Measurements from ENCODE around the gene RASGEF1C. TPM values are rescaled to one million over a fixed set of nuclear protein-coding genes. Genes with fewer than 3 reads are reported as not detected.
"Not testable (repeated sequence)": the region's sequence is repeated elsewhere in the genome, so short reads cannot be mapped to it uniquely, and the experiment has no call there.

RASGEF1C gene
- polyA plus RNA-seq, 4 donors = 0.46 to 0.75 (median 0.64) TPM

DNA sequence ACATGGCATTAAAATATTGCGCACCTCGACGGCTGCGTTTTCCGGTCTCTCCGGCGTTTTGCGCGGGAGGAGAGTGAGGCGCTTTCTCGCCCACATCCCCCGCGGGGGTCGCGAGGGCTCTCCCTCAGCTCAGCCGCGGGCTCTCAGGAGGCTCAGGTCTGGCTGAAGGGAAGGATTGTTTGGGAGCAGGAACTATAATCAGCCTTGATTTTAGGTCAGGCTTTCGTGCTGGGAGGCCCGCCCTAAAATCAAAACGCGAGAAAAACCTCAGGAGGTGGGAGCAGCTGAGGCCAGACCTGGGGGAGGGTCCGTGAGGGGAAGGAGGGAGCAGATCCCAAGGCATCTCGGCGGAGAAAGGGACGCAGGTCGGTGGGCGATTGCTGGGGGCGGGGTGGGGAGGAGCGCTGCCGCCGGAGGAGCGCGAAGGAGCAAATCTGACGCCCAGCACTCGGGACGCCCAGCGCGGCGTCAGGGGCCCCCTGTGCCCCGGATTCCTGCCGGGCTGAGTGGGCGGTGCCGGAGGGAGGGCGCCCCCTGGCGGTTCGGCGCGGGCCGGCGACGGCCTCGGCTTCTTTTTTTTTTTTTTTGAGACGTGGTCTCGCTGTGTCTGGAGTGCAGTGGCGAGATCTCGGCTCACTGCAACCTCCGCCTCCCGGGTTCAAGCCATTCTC, 118.8 kb downstream of the RASGEF1C start:
- DNase-seq (ENCODE audit: low read depth in 4 of 4, low spot score in 2 of 4) = peak in 3 of 4 donors; percentile 58 to 68 (median 67)

DNA sequence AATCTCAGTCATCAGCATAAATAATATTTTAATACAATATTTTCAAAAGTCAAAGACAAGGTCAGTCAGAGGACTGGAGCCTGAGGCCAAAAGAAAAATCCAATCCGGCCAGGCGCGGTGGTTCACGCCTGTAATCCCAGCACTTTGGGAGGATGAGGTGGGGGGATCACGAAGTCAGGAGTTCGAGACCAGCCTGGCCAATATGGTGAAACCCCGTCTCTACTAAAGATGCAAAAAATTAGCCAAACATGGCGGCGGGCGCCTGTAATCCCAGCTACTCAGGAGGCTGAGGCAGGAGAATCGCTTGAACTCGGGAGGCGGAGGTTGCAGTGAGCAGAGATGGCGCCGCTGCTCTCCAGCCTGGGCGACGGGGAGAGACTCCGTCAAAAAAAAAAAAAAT, 119.4 kb downstream of the RASGEF1C start:
- DNase-seq (ENCODE audit: low read depth in 4 of 4, low spot score in 2 of 4) = not testable (repeated sequence)

DNA sequence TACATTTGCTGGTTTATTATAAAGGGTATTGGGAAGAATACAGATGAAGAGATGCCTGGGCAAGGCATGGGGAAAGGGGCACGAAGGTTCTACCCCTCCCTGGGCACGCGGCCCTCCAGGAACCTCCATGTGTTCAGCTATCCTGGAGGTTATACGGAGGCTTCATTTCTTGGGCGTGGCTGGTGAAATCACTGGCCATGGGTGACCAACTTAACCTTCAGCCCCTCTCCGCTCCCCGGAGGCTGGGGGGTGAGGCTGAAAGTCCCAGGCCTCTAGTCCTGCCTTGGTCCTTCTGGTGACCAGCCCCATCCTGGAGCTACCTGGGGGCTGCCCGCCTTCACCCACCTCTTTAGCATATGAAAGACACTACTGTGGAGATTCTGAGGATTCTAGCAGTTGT, 120.5 kb downstream of the RASGEF1C start:
- no peak for DNase-seq (ENCODE audit: low read depth in 4 of 4, low spot score in 2 of 4)

DNA sequence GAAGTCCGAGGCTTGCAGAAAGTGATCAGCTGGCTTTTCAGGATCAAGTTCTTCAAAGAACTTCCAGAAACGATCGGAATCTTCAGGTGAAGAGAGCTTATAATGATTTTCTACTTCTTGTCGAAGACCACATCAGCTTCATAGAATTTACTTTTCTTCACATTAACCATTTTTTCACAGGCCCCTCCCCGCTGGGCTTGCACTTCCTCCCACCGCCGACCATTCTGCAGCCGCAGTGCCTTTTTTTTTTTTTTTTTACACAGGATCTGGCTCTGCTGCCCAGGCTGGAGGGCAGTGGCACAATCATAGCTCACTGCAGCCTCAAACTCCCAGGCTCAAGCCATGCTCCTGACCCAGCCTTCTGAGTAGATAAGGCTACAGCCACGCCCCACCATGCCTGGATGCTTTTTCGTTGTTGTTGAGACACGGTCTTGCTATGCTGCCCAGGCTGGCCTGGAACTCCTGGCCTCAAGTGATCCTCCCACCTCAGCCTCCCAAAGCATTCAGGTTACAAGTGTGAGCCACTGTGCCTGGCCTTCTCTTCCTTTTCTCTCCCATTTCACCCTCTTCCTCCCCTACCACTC, 122.1 kb downstream of the RASGEF1C start:
- DNase-seq (ENCODE audit: low read depth in 4 of 4, low spot score in 2 of 4) = no peak

DNA sequence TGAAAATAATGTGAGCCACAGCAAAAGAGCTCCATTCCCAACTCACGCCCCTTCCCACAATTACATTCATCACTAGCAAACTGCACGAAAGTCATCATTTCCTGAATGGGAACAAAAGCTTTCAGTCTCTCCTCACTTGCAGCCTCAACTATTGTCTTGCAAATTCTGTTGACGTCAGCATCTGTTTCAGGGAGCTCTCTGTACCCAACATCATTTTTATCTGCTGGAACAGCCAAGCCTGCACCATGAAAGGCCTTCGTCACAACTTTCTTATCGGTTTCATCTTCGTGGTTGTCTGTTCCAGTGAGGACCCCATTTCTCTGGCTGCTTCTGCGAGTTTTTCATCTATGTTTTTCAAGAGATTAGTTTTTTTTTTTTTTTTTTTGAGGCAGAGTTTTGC, 123.2 kb downstream of the RASGEF1C start:
- no peak for DNase-seq (ENCODE audit: low read depth in 4 of 4, low spot score in 2 of 4)

DNA sequence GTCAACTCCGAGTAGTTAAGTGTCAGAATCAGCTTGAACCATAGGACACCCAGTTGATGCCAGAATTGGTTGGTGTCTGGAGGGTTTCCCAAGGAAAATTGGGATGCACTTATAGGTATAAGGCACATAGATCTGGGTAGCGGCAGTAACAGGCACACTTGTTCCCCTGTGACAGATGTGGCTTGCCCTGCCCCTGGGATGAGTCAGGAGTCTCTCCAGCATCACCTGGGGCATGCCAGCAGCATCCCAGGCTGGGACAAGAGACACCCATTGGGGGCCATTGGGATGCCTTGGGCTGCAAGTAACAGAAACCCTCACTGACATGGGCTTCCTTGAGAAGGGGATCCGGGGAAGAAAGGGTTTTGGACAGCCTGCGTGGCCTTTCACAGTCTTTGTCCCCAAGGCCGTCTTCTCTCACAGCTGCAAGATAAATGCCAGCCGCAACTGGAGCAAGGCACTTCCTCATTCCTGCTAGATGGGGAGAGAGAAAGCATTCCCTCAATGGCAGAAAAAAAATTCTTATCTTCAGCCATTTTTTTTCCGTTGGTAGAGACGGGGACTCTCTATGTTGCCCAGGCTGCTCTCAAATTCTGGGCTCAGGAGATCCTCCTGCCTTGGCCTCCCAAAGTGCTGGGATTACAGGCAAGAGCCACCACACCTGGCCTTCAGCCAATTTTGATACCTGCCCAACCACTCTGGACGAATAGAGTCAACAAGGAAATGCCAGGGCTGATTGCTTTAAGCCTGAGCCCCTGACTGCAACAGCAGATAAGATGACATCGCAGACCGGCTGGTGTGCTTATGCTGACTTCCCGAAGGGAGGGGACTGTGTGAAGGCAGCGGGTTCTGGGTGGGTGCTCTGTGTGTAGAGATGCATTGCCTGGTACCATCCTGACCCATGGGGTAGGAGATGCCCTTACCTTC, 124.1 kb downstream of the RASGEF1C start:
- DNase-seq (ENCODE audit: low read depth in 4 of 4, low spot score in 2 of 4) = no peak

DNA sequence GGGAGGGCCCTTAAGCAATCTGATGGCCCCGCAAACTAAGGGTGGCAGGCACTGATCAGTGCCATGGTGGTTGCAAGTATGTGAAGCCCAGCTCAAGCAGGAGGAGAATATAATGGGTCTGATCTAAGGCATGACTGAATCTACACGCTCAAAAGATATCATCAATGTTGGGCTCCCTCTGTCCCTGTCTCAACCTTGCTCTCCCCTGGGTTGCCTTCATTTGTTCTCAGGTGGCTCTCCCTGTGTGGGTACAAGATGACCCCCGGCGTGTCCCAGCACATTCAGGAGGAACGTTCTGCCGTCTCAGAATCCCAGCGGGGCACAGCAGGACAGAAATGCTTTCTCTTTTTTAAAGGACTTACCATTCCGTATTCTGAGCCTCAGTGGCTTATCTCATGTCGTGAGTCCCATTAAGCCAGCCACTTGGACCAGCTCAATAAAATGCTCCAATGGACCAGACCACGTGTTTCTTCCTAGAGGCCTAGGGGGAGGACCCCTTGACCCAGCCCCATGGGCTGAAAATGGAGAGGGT, 125.4 kb downstream of the RASGEF1C start:
- DNase-seq (ENCODE audit: low read depth in 4 of 4, low spot score in 2 of 4) = no peak

DNA sequence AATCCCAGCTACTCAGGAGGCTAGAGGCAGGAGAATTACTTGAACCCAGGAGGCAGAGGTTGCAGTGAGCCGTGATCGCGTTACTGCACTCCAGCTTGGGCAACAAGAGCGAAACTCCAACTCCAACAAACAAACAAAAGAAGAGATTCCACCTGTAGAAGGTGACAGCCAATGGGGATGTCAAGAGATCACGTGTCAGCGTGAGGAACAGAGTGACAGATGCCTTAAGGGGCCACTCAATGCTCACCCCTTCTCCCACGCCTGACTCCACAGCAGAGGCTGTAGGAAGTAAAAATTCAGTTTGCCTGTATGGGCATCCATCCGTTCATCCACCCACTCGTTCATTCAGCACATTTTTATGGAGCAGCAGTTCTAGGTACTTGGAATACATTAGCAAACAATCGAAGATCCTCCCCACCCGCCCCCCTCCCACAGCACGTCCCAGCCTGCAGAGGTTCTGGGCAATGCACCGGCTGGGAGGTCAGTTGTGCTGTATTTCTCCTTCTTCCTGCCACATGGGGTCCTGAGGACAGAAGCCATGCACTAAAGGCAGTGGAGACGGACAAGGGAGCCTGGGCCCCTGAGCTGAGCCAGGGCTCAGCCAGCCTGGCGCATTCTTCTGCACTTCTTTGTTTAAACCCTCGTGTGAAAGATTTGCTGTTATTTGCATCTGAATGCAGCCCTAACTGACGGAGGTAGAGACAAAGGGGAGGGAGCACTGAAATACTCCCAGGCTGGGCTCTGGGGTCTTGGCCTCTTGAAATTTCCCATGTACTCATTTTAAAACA, 126.2 kb downstream of the RASGEF1C start:
- DNase-seq (ENCODE audit: low read depth in 4 of 4, low spot score in 2 of 4) = no peak

DNA sequence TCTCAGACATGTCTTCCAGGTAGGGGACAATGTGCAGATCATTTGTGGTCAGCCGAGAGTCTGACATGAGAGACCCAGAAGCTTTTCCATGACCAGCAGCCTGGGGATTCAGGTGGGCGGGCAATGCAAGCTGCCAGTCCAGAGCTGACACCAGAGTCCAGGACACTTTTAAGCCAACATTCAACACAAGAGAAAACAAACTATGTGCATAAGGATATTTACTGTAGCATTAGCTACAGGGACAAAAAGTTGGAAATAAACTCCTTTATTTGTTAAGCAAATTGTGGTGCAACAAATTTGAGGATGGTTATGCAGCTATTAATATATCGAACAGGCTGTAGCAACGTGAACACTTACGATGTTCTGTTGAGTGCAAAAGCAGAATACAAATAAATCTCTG, 127.5 kb downstream of the RASGEF1C start:
- no peak for DNase-seq (ENCODE audit: low read depth in 4 of 4, low spot score in 2 of 4)

DNA sequence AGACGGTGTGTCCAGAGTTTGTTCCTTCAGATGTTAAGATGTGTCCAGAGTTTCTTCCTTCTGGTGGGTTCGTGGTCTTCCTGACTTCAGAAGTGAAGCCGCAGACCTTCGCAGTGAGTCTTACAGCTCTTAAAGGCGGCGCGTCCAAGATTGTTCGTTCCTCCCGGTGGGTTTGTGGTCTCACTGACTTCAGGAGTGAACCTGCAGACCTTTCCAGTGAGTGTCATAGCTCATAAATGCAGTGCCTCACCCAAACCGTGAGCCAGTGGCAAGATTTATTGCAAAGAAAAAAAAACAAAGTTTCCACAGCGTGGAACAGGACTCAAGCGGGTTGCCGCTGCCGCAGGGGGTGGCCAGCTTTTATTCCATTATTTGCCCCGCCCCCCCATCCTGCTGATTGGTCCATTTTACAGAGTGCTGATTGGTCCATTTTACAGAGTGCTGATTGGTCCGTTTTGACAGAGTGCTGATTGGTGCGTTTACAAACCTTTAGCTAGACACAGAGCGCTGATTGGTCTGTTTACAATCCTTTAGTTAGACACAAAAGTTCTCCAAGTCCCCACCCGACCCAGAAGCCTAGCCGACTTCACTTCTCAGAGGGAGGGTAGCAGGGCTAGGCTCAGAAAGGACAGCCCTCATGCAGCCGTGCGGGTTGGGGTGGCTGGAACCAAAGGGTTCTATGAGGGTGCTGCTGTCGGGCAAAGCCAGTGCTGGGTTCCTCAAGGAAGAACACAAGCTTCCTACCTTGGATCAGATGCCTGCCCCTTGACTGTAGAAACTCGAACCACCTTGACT, 128.3 kb downstream of the RASGEF1C start:
- DNase-seq (ENCODE audit: low read depth in 4 of 4, low spot score in 2 of 4) = no peak

DNA sequence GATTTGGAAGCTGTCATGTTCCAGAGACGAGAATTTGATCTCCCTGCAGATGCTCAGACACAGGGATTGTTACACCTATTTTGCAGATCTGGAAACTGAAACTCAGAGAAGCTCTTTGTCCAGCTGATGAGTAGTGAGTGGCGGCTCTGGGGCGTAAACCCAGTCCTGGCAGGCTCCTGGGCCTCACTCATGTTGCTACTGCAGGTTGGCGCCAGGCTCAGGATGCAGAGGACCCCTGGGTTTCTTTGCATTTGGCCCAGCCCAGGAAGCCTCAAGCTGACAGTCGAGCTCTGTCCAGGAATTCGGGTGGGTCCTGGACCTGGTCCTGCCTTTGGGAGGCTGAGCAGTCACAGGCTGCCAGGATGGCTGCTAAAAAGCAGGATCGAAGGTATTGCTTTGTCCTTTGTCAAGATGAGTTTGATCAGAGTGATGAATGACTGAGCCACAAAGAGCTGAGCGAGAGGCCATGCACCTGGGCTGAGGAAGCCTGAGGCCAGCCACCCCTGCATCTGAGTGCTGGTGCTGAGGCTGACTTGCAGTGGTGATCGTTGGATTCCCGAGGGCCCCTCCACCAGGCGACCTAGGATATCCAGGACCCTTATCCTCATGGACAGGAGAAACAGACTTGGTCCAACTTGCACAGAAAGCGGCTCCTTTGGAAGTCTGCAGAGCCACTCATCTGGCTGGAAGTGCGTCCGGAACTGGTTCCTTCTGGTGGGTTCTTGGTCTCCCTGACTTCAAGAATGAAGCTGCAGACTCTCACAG, 129.1 kb downstream of the RASGEF1C start:
- no peak for DNase-seq (ENCODE audit: low read depth in 4 of 4, low spot score in 2 of 4)

DNA sequence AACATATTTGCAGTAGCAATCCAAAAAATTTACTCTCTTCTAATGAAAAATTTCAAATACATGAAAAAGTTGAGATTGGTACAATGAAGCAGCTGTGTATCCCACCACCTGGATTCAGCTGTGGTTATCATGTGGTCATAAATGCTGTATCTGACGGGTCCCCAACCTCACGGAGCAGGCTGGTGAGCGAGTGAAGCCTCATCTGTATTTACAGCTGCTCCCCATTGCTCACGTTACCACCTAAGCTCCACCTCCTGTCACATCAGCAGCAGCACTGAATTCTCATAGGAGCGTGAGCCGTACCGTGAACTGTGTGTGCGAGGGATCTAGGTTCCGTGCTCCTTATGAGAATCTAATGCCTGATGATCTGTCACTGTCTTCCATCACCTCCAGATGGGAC, 130.7 kb downstream of the RASGEF1C start:
- no peak for DNase-seq (ENCODE audit: low read depth in 4 of 4, low spot score in 2 of 4)

DNA sequence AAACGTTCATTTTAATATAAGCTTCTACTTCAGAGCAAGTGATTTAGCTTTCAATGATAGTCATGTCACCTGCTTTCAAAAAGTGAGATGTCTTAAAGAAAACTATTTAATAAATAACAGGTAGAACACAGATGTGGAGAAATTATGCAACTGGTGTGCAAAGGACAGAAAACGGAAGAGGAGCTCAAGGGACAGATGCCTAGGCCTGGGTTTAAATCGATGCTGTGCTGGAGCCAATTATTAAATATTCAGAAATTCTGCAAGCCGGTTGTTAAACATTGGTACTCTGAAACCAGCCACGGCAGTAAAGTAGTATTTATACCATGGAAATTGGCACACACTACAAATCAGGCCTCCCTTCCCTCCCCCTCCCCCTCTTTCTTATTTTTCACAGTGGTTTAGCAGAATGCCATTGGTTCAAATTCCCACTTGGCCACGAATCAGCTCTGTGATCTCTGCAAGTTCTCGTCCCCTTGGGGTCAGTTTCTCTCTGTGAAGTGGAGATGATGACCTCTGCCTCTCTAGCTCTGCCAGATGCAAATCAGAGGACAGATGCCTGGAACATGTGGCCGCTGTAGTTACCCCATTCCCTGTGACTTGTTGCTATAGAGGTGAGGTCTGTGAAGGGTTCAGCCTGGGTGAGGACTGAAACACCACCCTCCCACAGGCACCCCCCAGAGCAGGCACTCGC, 131.3 kb downstream of the RASGEF1C start:
- no peak for DNase-seq (ENCODE audit: low read depth in 4 of 4, low spot score in 2 of 4)

DNA sequence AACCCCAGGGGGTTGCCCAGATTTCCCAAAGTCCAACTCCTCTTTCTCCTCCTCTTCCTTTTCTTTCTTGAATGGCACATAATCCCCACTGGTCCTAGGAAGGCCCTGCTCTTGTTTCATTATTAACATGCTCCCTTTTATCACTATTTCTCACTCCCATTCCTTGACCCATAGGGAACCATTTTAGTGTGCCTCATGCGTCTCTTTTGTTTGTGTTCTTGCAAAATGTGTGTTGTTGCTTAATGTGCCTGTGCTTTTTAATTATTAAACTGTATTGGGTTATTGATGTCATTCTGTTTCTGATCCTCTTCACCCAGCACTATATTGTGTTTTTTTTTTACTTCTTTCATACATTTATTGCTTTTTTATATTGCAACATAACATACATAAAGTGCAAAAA, 133.3 kb downstream of the RASGEF1C start:
- no peak for DNase-seq (ENCODE audit: low read depth in 4 of 4, low spot score in 2 of 4)

DNA sequence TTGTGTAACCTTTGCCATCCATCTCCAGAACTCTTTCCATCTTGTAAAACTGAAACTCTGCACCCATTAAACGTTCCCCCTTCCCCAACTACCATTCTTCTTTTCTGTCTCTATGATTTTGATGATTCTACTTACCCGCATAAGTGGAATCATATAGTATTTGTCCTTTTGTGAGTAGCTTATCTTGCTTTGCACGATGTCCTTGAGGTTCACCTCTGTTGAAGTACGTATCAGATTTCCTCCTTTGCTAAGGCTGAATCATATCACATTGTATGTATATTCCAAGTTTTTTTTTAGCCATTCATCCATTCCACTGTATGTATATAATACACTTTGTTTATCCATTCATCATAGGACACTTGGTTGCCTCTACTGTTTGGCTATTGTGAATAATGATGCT, 134.5 kb downstream of the RASGEF1C start:
- no peak for DNase-seq (ENCODE audit: low read depth in 4 of 4, low spot score in 2 of 4)

DNA sequence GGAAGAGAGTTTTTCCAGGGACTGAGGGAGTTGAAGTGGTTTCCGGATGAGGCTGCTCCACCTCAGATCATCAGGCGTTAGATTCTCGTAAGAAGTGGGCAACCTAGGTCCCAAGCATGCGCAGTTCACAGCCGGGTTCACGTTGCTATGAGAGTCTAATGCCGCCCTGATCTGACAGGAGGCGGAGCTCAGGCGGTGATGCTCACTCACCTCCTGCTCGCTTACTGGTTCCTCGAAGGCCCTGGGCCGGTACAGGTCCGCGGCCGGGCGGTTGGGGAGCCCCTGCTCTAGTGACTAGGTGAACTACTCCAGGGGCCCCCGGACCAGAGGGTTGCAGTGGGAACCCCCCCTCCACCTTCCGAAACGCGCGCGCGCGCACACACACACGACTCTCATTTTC, 136.5 kb downstream of the RASGEF1C start:
- no peak for DNase-seq (ENCODE audit: low read depth in 4 of 4, low spot score in 2 of 4)

DNA sequence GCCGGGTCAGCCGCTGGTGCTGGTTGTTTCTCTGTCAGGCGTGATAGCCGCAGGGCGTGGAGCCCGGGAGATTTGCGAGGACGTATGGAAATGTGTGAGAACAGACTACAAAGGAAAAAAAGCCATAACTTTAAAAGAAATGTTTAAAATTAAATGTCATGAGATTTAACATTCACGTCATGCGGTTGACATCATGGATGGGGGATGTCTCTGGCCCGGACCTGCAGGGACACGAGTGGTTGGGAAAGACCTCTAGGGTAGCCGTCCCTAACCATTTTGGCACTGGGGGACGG, 136.8 kb downstream of the RASGEF1C start:
- no peak for DNase-seq (ENCODE audit: low read depth in 4 of 4, low spot score in 2 of 4)

DNA sequence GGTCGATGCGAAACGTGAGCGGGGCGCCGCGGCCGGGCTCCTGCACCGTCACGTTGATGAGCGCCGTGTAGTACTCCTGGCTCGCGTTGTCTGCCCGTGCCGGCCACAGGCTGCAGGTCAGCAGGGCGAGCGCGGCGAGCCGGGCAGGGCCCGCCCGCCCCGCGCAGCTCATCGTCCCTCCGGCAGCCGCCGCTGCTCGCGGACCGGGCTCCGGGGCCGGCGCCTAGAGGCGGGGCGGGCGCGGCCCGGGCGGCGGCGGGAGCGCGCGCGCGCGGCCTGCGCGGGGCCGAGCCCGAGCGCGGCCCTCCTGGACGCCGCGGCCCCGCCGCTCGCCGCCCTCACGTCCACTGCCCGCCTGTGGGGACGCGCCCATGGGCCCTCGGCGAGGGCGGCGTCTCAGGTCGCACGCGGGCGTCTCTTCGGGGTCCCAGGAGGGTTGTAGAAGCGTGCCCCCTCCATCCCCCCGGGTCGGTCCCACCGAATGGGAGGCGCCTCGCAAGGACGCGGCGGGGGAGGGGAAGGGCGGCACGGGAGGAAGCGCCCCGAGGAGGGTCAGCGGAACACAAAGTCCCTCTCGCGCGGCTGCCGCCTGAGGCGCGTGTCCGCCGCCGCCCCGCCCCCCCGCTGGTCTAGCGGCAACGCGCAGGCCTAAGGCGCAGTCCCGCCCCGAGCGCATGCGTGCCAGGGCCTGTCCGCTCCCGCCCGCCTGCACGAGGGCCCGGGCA, 137.3 kb downstream of the RASGEF1C start, which contains the start of gene RNF130:
RNF130 (minus strand) TSS at position 229 of the 725 bp plus-strand sequence; CDS start at position 172, 57 bp downstream.
- DNase-seq (ENCODE audit: low read depth in 4 of 4, low spot score in 2 of 4) = peak; percentile 79 to 87 (median 82)
